WI38 (cell line): ENCODE measurements around the gene SGSM2.

Experiments used
- H3K4me3 ChIP-seq: 2 replicates; pipeline ENCODE4 v1.5.1; 2011; ENCODE audit warnings: low read depth, mild to moderate bottlenecking, control low read depth, low read length
- CTCF ChIP-seq: IDR thresholded peaks from 2 replicates; pipeline ENCODE4 v1.5.1; 2012; ENCODE audit warnings: low read depth, mild to moderate bottlenecking, control low read depth, low read length

Gene SGSM2, protein sequence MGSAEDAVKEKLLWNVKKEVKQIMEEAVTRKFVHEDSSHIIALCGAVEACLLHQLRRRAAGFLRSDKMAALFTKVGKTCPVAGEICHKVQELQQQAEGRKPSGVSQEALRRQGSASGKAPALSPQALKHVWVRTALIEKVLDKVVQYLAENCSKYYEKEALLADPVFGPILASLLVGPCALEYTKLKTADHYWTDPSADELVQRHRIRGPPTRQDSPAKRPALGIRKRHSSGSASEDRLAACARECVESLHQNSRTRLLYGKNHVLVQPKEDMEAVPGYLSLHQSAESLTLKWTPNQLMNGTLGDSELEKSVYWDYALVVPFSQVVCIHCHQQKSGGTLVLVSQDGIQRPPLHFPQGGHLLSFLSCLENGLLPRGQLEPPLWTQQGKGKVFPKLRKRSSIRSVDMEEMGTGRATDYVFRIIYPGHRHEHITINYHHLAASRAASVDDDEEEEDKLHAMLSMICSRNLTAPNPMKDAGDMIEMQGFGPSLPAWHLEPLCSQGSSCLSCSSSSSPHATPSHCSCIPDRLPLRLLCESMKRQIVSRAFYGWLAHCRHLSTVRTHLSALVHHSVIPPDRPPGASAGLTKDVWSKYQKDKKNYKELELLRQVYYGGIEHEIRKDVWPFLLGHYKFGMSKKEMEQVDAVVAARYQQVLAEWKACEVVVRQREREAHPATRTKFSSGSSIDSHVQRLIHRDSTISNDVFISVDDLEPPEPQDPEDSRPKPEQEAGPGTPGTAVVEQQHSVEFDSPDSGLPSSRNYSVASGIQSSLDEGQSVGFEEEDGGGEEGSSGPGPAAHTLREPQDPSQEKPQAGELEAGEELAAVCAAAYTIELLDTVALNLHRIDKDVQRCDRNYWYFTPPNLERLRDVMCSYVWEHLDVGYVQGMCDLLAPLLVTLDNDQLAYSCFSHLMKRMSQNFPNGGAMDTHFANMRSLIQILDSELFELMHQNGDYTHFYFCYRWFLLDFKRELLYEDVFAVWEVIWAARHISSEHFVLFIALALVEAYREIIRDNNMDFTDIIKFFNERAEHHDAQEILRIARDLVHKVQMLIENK

GRCh38 chr17:2336852-2337543, at the start of gene SGSM2:
Gene SGSM2, plus strand, starts transcription at chr17:2337501. Its CDS starts 188 bp downstream, at chr17:2337689.
- peak within 1 kb of the TSS; percentile 87 for H3K4me3 ChIP-seq
- TF ChIP-seq CTCF, result no peak

- TF ChIP-seq CTCF, result no peak
- no peak overlapping the region for H3K4me3 ChIP-seq
Observed at GRCh38 chr17:2289878-2290478, 47.3 kb upstream of the SGSM2 start.

DNA sequence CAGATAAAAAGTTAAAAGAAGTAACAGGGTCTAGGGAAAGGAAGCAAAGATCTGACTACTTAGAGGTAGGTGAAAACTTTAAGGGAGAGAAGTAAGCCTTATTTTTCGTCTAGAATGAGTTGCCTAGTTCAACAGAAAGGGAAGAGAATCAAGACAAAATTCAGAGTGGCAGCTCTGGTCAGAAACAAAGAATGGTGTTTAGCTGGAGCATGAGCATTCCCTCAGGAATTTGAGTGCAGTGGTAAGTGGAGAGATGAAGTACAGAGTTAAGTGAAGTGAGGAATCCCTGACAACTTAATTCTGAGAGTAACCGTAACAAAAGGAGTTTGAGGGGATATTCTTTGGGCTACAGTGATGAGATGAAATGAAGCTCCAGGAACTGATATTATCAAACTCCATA, 45.2 kb upstream of the SGSM2 start:
- no peak for TF ChIP-seq CTCF
- no peak overlapping the region for H3K4me3 ChIP-seq

GRCh38 chr17:2295575-2295974, 41.7 kb upstream of the SGSM2 start:
- no peak overlapping the region for H3K4me3 ChIP-seq
- TF ChIP-seq CTCF, result no peak

GRCh38 chr17:2297023-2297422, 40.3 kb upstream of the SGSM2 start:
- TF ChIP-seq CTCF, result no peak
- no peak overlapping the region for H3K4me3 ChIP-seq

DNA sequence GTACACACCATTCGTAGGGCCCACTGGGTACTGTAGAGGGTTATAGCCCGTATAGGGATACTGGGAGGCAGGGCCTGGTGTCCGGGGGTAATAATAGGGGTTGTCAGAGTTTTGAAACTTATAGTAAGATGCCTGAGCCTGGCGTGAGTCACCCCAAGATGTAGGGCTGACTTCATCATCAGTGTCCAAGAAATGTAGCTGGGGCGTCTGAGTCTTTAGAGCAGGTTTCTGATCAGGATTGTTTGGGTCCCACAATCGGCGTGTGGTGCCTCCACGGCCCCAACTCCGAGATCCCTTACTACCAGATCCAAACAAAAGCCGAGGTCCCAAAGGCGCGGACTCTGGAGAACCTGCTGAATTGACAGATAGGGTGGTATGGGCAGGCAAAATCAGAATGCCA, 38.2 kb upstream of the SGSM2 start:
- no peak overlapping the region for H3K4me3 ChIP-seq
- no peak for TF ChIP-seq CTCF
